ENCODE measurements around the gene ANKIB1. TPM values are rescaled to one million over a fixed set of nuclear protein-coding genes. Genes with fewer than 3 reads are reported as not detected.

Gene ANKIB1
- total RNA-seq, 1 experiment from 2014 or later = 42.1 TPM

GRCh38 chr7:92336662-92337340 lies 91.0 kb downstream of the ANKIB1 start:
- H3K36me3 ChIP-seq (ENCODE audit: insufficient read depth, low read length, poor library complexity, severe bottlenecking) = peaks cover 4% of the 10 kb centered on the region
- no TSS peak for BruUV-seq (replicated peaks)
- peaks cover 9% of the 10 kb centered on the region for H3K9me3 ChIP-seq (ENCODE audit: low read depth, low read length, poor library complexity, severe bottlenecking)
- ChIA-PET CTCF (no interaction called here), POLR2A (ENCODE audit: low non-redundant PET) (no interaction called here)
- intact Hi-C loops (cut with micrococcal nuclease; ENCODE audit: unreplicated experiment) = no loop called here
- TF ChIP-seq EZH2 (IDR thresholded peaks at IDR 0.05; ENCODE audit: borderline replicate concordance, low read depth, low read length, poor library complexity, severe bottlenecking) (no peak), CTCF (conservative IDR thresholded peaks at IDR 0.05; ENCODE audit: low read depth, low read length) (no peak)
- no peak overlapping the region for H3K27ac ChIP-seq (ENCODE audit: low read depth, low read length, poor library complexity, severe bottlenecking)
- no peak overlapping the region for H3K4me3 ChIP-seq (ENCODE audit: low read depth, low read length, poor library complexity, severe bottlenecking)
- H3K4me1 ChIP-seq (ENCODE audit: insufficient read depth, low read length, poor library complexity, severe bottlenecking) = no peaks in the 10 kb centered on the region
- DNase-seq (ENCODE audit: low spot score) = no peak
- no peaks in the 10 kb centered on the region for H3K27me3 ChIP-seq (replicated peaks; ENCODE audit: insufficient read depth, low read depth, low read length, poor library complexity)

GRCh38 chr7:92340016-92340415 lies 94.2 kb downstream of the ANKIB1 start:
- DNase-seq (ENCODE audit: low spot score) = no peak
- no TSS peak for BruUV-seq (replicated peaks)
- TF ChIP-seq CTCF (conservative IDR thresholded peaks at IDR 0.05; ENCODE audit: low read depth, low read length) (no peak), EZH2 (IDR thresholded peaks at IDR 0.05; ENCODE audit: borderline replicate concordance, low read depth, low read length, poor library complexity, severe bottlenecking) (no peak)
- Histone ChIP-seq H3K4me3 (ENCODE audit: low read depth, low read length, poor library complexity, severe bottlenecking) (no peak overlapping the region), H3K9me3 (ENCODE audit: low read depth, low read length, poor library complexity, severe bottlenecking) (peaks cover 8% of the 10 kb centered on the region), H3K27me3 (replicated peaks; ENCODE audit: insufficient read depth, low read depth, low read length, poor library complexity) (no peaks in the 10 kb centered on the region), H3K36me3 (ENCODE audit: insufficient read depth, low read length, poor library complexity, severe bottlenecking) (peaks cover 4% of the 10 kb centered on the region), H3K4me1 (ENCODE audit: insufficient read depth, low read length, poor library complexity, severe bottlenecking) (no peaks in the 10 kb centered on the region), H3K27ac (ENCODE audit: low read depth, low read length, poor library complexity, severe bottlenecking) (no peak overlapping the region)
- ChIA-PET POLR2A (ENCODE audit: low non-redundant PET) (no interaction called here), CTCF (no interaction called here)
- intact Hi-C loops (cut with micrococcal nuclease; ENCODE audit: unreplicated experiment) = no loop called here

DNA sequence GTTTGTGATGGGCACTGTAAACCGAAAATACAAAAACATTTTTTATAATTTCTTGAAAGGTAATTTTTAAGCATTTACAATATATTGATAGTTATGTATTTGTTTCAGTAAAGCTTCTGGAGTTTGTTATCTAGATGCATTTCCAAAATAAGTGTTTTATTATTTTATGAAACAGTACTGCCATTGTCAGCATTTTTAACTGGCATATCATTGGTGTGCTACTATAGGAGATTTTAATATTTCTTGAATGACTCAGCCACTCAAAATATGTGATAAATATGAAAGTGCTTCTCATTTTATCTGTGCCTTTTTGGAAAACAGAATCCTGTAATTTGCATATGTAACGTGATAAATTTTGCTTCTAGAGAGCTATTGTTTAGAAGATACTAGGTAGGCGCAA lies 97.9 kb downstream of the ANKIB1 start:
- Histone ChIP-seq H3K36me3 (ENCODE audit: insufficient read depth, low read length, poor library complexity, severe bottlenecking) (no peaks in the 10 kb centered on the region), H3K4me1 (ENCODE audit: insufficient read depth, low read length, poor library complexity, severe bottlenecking) (no peaks in the 10 kb centered on the region), H3K27me3 (replicated peaks; ENCODE audit: insufficient read depth, low read depth, low read length, poor library complexity) (no peaks in the 10 kb centered on the region), H3K9me3 (ENCODE audit: low read depth, low read length, poor library complexity, severe bottlenecking) (no peaks in the 10 kb centered on the region), H3K27ac (ENCODE audit: low read depth, low read length, poor library complexity, severe bottlenecking) (no peak overlapping the region), H3K4me3 (ENCODE audit: low read depth, low read length, poor library complexity, severe bottlenecking) (no peak overlapping the region)
- no TSS peak for BruUV-seq (replicated peaks)
- ChIA-PET POLR2A (ENCODE audit: low non-redundant PET) (no interaction called here), CTCF (no interaction called here)
- no peak for DNase-seq (ENCODE audit: low spot score)
- TF ChIP-seq EZH2 (IDR thresholded peaks at IDR 0.05; ENCODE audit: borderline replicate concordance, low read depth, low read length, poor library complexity, severe bottlenecking) = no peak
- no peak for TF ChIP-seq CTCF (conservative IDR thresholded peaks at IDR 0.05; ENCODE audit: low read depth, low read length)
- intact Hi-C loops (cut with micrococcal nuclease; ENCODE audit: unreplicated experiment) = no loop called here

Data from A673 (cell line).